Pancreas (tissue), 10 donors: Measurements from ENCODE around the gene ZNF655. TPM values are rescaled to one million over a fixed set of nuclear protein-coding genes. Genes with fewer than 3 reads are reported as not detected.

Source experiments
- ATAC-seq, 4 donors: fragments of 200-7000 bp; cut with Tn5 transposase; one replicate each; pipeline versions ENCODE4 v1.8.0 to v1.9.1; 2020; ENCODE audit warnings: mild to moderate bottlenecking in 4 of 4, moderate library complexity in 4 of 4
- DNase-seq, 6 donors: peaks; one replicate each; pipeline ENCODE4 v3.0.0-alpha.2; 2020
- FAIRE-seq: peaks from 2 replicates; lab custom pipeline; 2012; peaks lifted over from hg19 to GRCh38; lab: Jason Lieb, UNC
- H3K27ac ChIP-seq, 4 donors: fragments of 200-600 bp; sonication (generic); 1 replicate in 3 of 4; 2 replicates in 1 of 4; pipeline versions ENCODE4 v1.5.0 to v1.8.0; 2020
- H3K27me3 ChIP-seq, 4 donors: fragments of 200-600 bp; one replicate each; pipeline ENCODE4 v1.8.0; 2021
- H3K36me3 ChIP-seq, 3 donors: fragments of 200-600 bp; sonication (generic) in 1 of 3; one replicate each; pipeline versions ENCODE4 v1.5.0 to v1.8.0; 2020 to 2021
- H3K4me1 ChIP-seq, 3 donors: fragments of 200-600 bp; one replicate each; pipeline ENCODE4 v1.8.0; 2021
- H3K4me3 ChIP-seq, 4 donors: fragments of 200-600 bp; sonication (generic) in 2 of 4; one replicate each; pipeline versions ENCODE4 v1.5.0 to v1.8.0; 2020 to 2021
- H3K9me3 ChIP-seq, 4 donors: fragments of 200-600 bp; one replicate each; pipeline ENCODE4 v1.8.0; 2021
- WGBS, 2 donors: extraction: QIAGEN DNeasy Blood & Tissue Kit; methylation state at CpG; one replicate each; pipeline ENCODE4 v1.1.7; 2013; 5-methylcytosine and 5-hydroxymethylcytosine counted together
- intact Hi-C, 3 donors: fragments of 100-400 bp; cut with DNase I; formaldehyde crosslinking; loops; one replicate each; pipeline versions ENCODE4 v1.11.1 to v1.14.2; 2022
- polyA plus RNA-seq, 2 donors: library from polyadenylated mRNA; stranded (reverse); fragments of 200-250 nt; gene quantifications; one replicate each; pipeline ENCODE4 v1.2.3, GENCODE V29; 2013
- total RNA-seq, 6 donors: library from RNA; stranded (reverse); fragmentation: NEBNext Ultra II Directional in 4 of 6; extraction: Animal tissue kit (Norgen Biotek cat#: 25700) in 4 of 6; gene quantifications; one replicate each; pipeline versions ENCODE4 v1.2.1 to v1.2.4, GENCODE V29; 2021 to 2023
- TF ChIP-seq, protein P1 (sequence below), 4 donors: fragments of 200-600 bp; sonication (generic) in 3 of 4; IDR thresholded peaks; one replicate each; pipeline versions ENCODE4 v1.5.0 to v1.8.0; 2021; ENCODE audit warnings: antibody characterized with exemption in 4 of 4
- donor health status: healthy with polysubstance abuse.
- donor health status: DM: no; HTN: no; CAD: no; lungs with moderate emphysema.
- donor health status: DM: no; HTN: no; CAD: no.
- donor health status: control.
- donor health status: control.
- donor health status: Bipolar disorder and iron deficiency.
- donor health status: DM: yes; HTN: yes; CAD: no.
- donor health status: DM: no; HTN: no; CAD: no.
- donor health status: DM: no; HTN: no; CAD: no.
- donor health status: DM: yes; HTN: yes; CAD: no.

Gene ZNF655
- total and polyA plus RNA-seq, 8 donors: 23.2 to 45.2 (median 32.1) TPM

DNA sequence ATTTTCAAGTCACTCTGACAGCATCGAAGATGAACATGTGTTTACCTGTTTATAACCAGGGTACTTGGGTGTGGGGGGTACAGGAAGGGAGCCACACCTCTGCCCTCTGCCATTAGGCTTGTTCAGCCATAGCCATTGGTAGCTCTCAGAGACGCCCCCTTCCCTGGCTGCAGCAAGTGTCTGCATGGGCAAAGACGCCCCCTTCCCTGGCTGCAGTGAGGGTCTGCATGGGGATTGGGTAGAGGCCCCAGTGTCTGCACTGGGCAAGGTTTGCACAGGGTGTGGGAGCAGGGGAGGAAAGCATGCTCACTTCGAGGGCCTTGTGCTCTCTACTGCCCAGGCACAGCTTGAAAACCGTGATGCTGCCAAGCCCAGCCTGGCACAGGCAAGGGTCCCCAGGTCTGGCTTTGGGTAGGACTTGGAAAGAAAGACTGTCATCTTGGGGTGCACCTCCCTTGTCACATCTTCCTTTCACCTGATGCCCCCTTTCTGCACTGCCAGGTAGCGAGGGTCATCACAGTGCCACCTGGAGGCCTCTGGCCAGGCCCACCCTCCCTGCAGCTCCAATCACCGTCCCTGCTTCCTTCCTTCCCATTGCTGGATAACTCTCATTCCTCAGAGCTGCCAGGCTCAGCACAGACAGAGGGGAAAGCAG, 43.3 kb downstream of the ZNF655 start:
- 79 to 88% methylated on average over 7 of the region's 7 CpGs for WGBS, 2 donors
- Histone ChIP-seq H3K4me3 (no peak overlapping the region), H3K4me1 (no peaks in the 10 kb centered on the region), H3K9me3 (no peaks in the 10 kb centered on the region), H3K36me3 (no peaks in the 10 kb centered on the region), H3K27ac (no peak overlapping the region), H3K27me3 (no peaks in the 10 kb centered on the region)
- FAIRE-seq (no peak), DNase-seq (no peak), ATAC-seq (no peak)
- TF ChIP-seq, protein P1, sequence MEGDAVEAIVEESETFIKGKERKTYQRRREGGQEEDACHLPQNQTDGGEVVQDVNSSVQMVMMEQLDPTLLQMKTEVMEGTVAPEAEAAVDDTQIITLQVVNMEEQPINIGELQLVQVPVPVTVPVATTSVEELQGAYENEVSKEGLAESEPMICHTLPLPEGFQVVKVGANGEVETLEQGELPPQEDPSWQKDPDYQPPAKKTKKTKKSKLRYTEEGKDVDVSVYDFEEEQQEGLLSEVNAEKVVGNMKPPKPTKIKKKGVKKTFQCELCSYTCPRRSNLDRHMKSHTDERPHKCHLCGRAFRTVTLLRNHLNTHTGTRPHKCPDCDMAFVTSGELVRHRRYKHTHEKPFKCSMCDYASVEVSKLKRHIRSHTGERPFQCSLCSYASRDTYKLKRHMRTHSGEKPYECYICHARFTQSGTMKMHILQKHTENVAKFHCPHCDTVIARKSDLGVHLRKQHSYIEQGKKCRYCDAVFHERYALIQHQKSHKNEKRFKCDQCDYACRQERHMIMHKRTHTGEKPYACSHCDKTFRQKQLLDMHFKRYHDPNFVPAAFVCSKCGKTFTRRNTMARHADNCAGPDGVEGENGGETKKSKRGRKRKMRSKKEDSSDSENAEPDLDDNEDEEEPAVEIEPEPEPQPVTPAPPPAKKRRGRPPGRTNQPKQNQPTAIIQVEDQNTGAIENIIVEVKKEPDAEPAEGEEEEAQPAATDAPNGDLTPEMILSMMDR (IDR thresholded peaks at IDR 0.05): no peak
- intact Hi-C loops: no loop called here

DNA sequence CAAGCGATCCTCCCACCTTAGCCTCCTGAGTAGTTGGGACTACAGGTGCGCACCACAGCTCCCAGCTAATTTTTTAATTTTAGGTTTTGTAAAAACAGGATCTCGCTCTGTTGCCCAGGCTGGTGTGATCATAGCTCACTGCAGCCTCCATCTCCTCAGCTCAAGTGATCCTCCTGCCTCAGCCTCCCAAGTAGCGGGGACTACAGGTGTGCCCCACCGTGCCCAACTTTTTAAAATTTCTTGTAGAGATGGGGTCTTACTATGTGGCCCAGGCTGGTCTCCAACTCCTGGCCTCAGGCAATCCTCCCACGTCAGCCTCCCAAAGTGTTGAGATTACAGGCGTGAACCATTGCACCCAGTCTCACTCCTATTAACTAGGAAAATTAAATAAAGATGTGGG, 47.1 kb downstream of the ZNF655 start:
- intact Hi-C loops: no loop called here
- Histone ChIP-seq H3K27me3 (no peaks in the 10 kb centered on the region), H3K4me1 (no peaks in the 10 kb centered on the region), H3K27ac (no peak overlapping the region), H3K4me3 (no peak overlapping the region), H3K9me3 (no peaks in the 10 kb centered on the region), H3K36me3 (no peaks in the 10 kb centered on the region)
- DNase-seq: no peak
- ATAC-seq: no peak
- TF ChIP-seq, protein P1 (IDR thresholded peaks at IDR 0.05): no peak
- WGBS, 2 donors: 89 to 94% methylated on average over 7 of the region's 7 CpGs
- FAIRE-seq: no peak

DNA sequence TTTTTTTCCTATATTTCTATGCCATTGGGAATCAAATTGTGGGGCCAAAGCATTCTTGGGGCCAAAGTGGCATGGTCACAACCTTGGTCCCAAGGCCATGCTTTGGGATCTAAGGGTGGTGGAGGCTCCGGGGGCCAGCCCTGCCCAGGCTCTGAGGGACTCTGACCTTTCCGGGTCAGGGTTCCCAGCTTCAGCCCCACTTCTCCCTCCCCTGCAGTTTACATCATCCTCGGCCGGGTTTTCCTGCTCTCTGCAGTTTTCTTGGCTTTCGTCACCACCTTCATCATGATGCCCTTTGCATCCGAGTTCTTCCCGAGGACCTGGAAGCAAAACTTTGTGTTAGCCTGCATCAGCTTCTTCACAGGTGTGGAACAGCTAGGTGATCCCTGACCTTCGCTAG, 48.1 kb downstream of the ZNF655 start:
- TF ChIP-seq, protein P1 (IDR thresholded peaks at IDR 0.05): no peak
- H3K27me3 ChIP-seq: no peaks in the 10 kb centered on the region

DNA sequence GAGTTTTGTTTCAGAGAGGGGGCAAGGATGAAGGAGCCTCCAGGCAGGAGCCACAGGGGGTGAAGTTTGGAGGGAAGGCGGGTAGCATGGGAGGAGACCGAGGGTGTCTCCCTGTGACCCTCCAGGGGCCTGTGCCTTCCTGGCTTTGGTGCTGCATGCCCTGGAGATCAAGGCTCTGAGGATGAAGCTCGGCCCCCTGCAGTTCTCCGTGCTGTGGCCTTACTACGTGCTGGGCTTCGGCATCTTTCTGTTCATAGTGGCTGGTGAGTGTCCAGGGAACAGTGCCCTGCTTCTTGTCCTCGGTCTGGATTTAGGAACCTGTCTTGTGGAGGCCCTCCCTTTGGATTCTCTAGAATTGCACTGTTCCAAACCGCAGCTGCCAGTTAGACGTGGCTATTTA, 49.1 kb downstream of the ZNF655 start:
- no peak for FAIRE-seq
- Histone ChIP-seq H3K27me3 (no peaks in the 10 kb centered on the region), H3K9me3 (no peaks in the 10 kb centered on the region), H3K27ac (no peak overlapping the region), H3K36me3 (no peaks in the 10 kb centered on the region), H3K4me1 (no peaks in the 10 kb centered on the region), H3K4me3 (no peak overlapping the region)
- intact Hi-C loops: no loop called here
- no peak for ATAC-seq
- DNase-seq: no peak
- WGBS, 2 donors: 68 to 77% methylated on average over 9 of the region's 9 CpGs
- TF ChIP-seq, protein P1 (IDR thresholded peaks at IDR 0.05): no peak

More for the DNA sequence above, 48.1 kb downstream of the ZNF655 start:
- WGBS, 2 donors: 58 to 73% methylated on average over 8 of the region's 8 CpGs
- DNase-seq: no peak
- Histone ChIP-seq H3K36me3 (no peaks in the 10 kb centered on the region), H3K4me1 (no peaks in the 10 kb centered on the region), H3K27ac (no peak overlapping the region), H3K4me3 (no peak overlapping the region), H3K9me3 (no peaks in the 10 kb centered on the region)
- intact Hi-C loops: no loop called here
- no peak for ATAC-seq
- FAIRE-seq: no peak

DNA sequence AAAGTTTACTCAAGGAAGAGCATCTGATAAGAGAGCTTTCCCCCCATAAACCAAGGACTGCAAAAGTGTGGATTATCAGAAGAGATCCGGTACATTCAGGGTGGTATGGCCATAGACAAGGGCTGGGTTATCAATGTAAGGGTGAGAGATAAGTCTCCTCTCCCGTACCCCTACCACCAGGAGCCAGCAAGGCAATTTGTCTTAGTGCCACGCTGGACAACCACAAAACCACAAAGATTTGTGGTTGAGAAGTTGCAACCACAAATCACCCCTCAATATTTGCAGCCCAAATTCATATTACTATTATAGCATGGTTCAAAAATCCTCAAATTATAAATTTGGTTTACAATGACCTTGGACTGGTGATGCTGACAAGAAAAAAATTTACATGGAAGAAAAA, 56.1 kb downstream of the ZNF655 start:
- 74 to 76% methylated on average over 3 of the region's 3 CpGs for WGBS, 2 donors
- FAIRE-seq (no peak), DNase-seq (no peak), ATAC-seq (no peak)
- TF ChIP-seq, protein P1 (IDR thresholded peaks at IDR 0.05): no peak
- H3K4me3 ChIP-seq: no peak overlapping the region
- peaks cover 0 to 8% (median 2%) of the 10 kb centered on the region in 3 donors for H3K36me3 ChIP-seq
- no peaks in the 10 kb centered on the region for H3K27me3 ChIP-seq
- peaks cover 0 to 8% (median 7%) of the 10 kb centered on the region in 3 donors for H3K4me1 ChIP-seq
- no peak overlapping the region for H3K27ac ChIP-seq
- H3K9me3 ChIP-seq: no peaks in the 10 kb centered on the region
- intact Hi-C loops: no loop called here
